Small intestine (tissue), 7 donors: ENCODE data around the gene ISL2. TPM values are rescaled to one million over a fixed set of nuclear protein-coding genes. Genes with fewer than 3 reads are reported as not detected.
A peak's percentile ranks its signal among the peaks of the same experiment; 100 is the strongest.
"Not testable (repeated sequence)": the region's sequence is repeated elsewhere in the genome, so short reads cannot be mapped to it uniquely, and the experiment has no call there.

Source experiments
- DNase-seq, 2 donors: peaks; one replicate each; pipeline versions ENCODE4 v3.0.0 to v3.0.0-alpha.2; 2013
- FAIRE-seq: peaks from 2 replicates; lab custom pipeline; 2012; peaks lifted over from hg19 to GRCh38; lab: Jason Lieb, UNC
- H3K27ac ChIP-seq, 3 donors: one replicate each; pipeline ENCODE4 v1.5.1; 2013; ENCODE audit warnings: low read length in 2 of 3, mild to moderate bottlenecking in 2 of 3, control low read depth in 1 of 3, inconsistent platforms in 1 of 3, low read depth in 1 of 3, moderate library complexity in 1 of 3
- H3K27me3 ChIP-seq, 3 donors: one replicate each; pipeline ENCODE4 v1.6.1; 2013; ENCODE audit warnings: low read length in 3 of 3, inconsistent platforms in 1 of 3; ENCODE audit not compliant: control insufficient read depth in 3 of 3, insufficient read depth in 3 of 3
- H3K36me3 ChIP-seq, 3 donors: one replicate each; pipeline ENCODE4 v1.6.1; 2013; ENCODE audit warnings: low read length in 3 of 3, inconsistent platforms in 1 of 3, low read depth in 1 of 3, mild to moderate bottlenecking in 1 of 3, moderate library complexity in 1 of 3; ENCODE audit not compliant: control insufficient read depth in 3 of 3, insufficient read depth in 2 of 3
- H3K4me1 ChIP-seq, 3 donors: one replicate each; pipeline ENCODE4 v1.6.1; 2013; ENCODE audit warnings: low read length in 2 of 3, inconsistent platforms in 1 of 3, low read depth in 1 of 3, mild to moderate bottlenecking in 1 of 3, moderate library complexity in 1 of 3; ENCODE audit not compliant: control insufficient read depth in 3 of 3, insufficient read depth in 2 of 3
- H3K4me3 ChIP-seq, 3 donors: one replicate each; pipeline ENCODE4 v1.5.1; 2013; ENCODE audit warnings: low read length in 3 of 3, control low read depth in 1 of 3, inconsistent platforms in 1 of 3, low read depth in 1 of 3, mild to moderate bottlenecking in 1 of 3, moderate library complexity in 1 of 3
- H3K9me3 ChIP-seq, 2 donors: one replicate each; pipeline ENCODE4 v1.6.1; 2013; ENCODE audit warnings: low read depth in 1 of 2, low read length in 1 of 2; ENCODE audit not compliant: control insufficient read depth in 2 of 2, insufficient read depth in 1 of 2
- WGBS, 3 donors: extraction: QIAGEN DNeasy Blood & Tissue Kit; methylation state at CpG; one replicate each; pipeline ENCODE4 v1.1.7; 2013; 5-methylcytosine and 5-hydroxymethylcytosine counted together
- polyA plus RNA-seq, 4 donors: library from polyadenylated mRNA; stranded (reverse) in 3 of 4; unstranded in 1 of 4; fragments of 200-250 nt in 3 of 4; fragments of 120-200 nt in 1 of 4; gene quantifications; one replicate each; pipeline versions ENCODE4 v1.2.1 to v1.2.3, GENCODE V29; 2013
- donor health status: healthy with polysubstance abuse.
- donor health status: control.
- donor health status: control.
- donor health status: Bipolar disorder and iron deficiency.
- donor health status: healthy.

The ISL2 gene
- polyA plus RNA-seq, 4 donors, result 0.54 to 3.5 (median 1.4) TPM; not detected in 1

- Histone ChIP-seq H3K4me1 (peaks cover 2 to 4% (median 3%) of the 10 kb centered on the region in 3 donors), H3K27me3 (no peaks in the 10 kb centered on the region), H3K4me3 (no peak overlapping the region), H3K9me3 (peaks cover 0 to 5% of the 10 kb centered on the region in 2 donors), H3K27ac (no peak overlapping the region), H3K36me3 (peaks cover 0 to 5% (median 0%) of the 10 kb centered on the region in 3 donors)
- WGBS, 3 donors, result 87 to 90% (median 90%) methylated on average over 1 of the region's 1 CpG
- no peak for FAIRE-seq
- DNase-seq, result no peak
These were observed 32.7 kb upstream of the ISL2 start for GRCh38 chr15:76303909-76304308.

DNA sequence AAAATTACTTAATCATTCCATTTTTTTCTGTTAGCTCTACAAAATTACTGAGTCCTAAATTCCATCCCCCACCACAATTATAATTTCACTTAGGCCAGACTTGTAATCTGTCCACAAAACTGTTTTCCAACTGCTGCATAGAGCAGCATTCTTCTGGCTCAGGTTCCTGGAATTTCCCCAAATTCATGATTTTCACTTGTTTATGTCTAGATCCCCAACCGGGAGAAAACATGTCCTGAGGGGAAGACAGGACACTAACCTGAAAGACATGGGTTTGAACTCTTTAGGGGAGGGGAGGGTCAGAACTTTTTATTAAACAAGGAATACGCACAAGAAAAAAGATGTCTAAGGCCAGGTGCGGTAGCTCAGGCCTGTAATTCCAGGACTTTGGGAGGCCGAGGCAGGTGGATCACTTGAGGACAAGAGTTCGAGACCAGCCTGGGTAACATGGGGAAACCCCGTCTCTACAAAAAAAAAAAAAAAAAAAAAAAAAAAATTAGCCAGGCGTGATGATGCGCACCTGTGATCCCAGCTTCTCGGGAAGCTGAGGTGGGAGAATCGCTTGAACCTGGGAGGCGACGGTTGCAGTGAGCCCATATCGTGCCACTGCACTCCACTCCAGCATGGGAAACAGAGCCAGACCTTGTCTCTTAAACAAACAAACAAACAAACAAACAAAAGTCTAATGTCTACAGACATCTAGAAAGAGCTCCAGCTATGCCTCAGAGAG lies 26.8 kb upstream of the ISL2 start:
- no peak for DNase-seq
- peak overlapping the region in 2 of 3 donors; percentile 78 to 88 for H3K4me3 ChIP-seq
- no peaks in the 10 kb centered on the region for H3K27me3 ChIP-seq
- H3K27ac ChIP-seq, result no peak overlapping the region
- no peaks in the 10 kb centered on the region for H3K9me3 ChIP-seq
- FAIRE-seq, result no peak
- H3K36me3 ChIP-seq, result peaks cover 0 to 3% (median 0%) of the 10 kb centered on the region in 3 donors
- H3K4me1 ChIP-seq, result peaks cover 0 to 6% (median 0%) of the 10 kb centered on the region in 3 donors
- WGBS, 3 donors, result 80 to 87% (median 84%) methylated on average over 11 to 13 of the region's 13 CpGs

GRCh38 chr15:76310475-76311099 lies 26.0 kb upstream of the ISL2 start:
- Histone ChIP-seq H3K9me3 (no peaks in the 10 kb centered on the region), H3K4me1 (peaks cover 0 to 6% (median 0%) of the 10 kb centered on the region in 3 donors), H3K27ac (peak overlapping the region; percentile 80 to 92 (median 82)), H3K4me3 (peak overlapping the region; percentile 78 to 88 (median 80)), H3K36me3 (peaks cover 0 to 3% (median 0%) of the 10 kb centered on the region in 3 donors), H3K27me3 (peaks cover 0 to 2% (median 0%) of the 10 kb centered on the region in 3 donors)
- FAIRE-seq (no peak), DNase-seq (no peak)
- 0% methylated on average over 16 of the region's 16 CpGs for WGBS, 3 donors

DNA sequence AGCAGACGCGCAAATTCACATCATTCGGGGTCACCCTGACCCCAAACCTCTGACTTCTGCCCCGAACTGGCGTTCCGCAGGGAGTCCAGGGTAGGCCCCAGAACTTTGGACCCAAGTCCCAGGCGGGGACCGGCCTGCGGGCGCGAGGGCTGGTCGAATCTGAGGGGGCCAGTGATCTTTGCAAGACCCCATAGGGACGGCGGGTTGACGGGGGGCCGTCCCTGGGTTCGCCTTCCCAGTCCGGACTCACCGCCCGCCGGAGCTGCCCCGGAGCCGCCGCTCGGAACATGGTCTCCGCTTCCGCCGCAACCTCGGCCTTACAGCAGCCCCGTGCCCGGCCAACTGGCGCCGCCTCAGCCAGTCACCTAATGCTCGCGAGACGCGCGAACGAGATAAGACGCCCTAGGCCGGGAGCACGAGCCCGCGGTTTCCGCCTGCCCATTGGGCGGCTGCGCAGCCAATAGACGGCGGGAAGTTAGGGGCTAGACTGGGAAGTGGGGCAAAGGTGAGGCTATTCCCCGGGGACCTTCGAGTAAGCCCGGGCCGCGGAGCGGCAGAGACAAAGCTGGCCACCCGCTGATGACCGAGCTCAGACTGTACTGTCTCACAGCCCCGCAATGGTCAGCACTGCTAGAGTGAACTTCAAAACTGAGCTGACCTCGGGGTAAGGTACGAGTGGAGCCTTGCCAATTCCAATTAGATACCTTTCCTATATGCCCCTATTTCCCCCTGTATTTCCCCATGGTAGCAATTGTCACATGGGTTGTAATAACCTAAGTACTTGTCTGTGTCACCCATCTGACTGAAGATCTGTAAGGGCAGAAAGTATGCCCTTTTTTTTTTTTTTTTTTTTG lies 25.2 kb upstream of the ISL2 start, which contains the start of gene ETFA:
Gene ETFA, minus strand, starts transcription at position 370 of the 854 bp plus-strand sequence. Its CDS starts 81 bp downstream, at position 289.
- Histone ChIP-seq H3K4me1 (peaks cover 0 to 6% (median 0%) of the 10 kb centered on the region in 3 donors), H3K36me3 (peaks cover 0 to 3% (median 0%) of the 10 kb centered on the region in 3 donors), H3K9me3 (no peaks in the 10 kb centered on the region), H3K4me3 (peak within 1 kb of the TSS; percentile 78 to 88 (median 80)), H3K27ac (peak within 1 kb of the TSS; percentile 80 to 92 (median 82)), H3K27me3 (peaks cover 0 to 2% (median 0%) of the 10 kb centered on the region in 3 donors)
- peak; percentile 99 for DNase-seq
- 0 to 1% (median 1%) methylated on average over 48 to 60 of the region's 60 CpGs for WGBS, 3 donors
- no peak for FAIRE-seq

GRCh38 chr15:76312540-76313174 lies 23.9 kb upstream of the ISL2 start:
- Histone ChIP-seq H3K36me3 (no peaks in the 10 kb centered on the region), H3K9me3 (no peaks in the 10 kb centered on the region), H3K27me3 (peaks cover 0 to 2% (median 0%) of the 10 kb centered on the region in 3 donors), H3K4me1 (peaks cover 0 to 6% (median 0%) of the 10 kb centered on the region in 3 donors), H3K4me3 (no peak overlapping the region), H3K27ac (no peak overlapping the region)
- no peak for DNase-seq
- no peak for FAIRE-seq
- WGBS, 3 donors, result 74 to 83% (median 80%) methylated on average over 7 of the region's 7 CpGs

DNA sequence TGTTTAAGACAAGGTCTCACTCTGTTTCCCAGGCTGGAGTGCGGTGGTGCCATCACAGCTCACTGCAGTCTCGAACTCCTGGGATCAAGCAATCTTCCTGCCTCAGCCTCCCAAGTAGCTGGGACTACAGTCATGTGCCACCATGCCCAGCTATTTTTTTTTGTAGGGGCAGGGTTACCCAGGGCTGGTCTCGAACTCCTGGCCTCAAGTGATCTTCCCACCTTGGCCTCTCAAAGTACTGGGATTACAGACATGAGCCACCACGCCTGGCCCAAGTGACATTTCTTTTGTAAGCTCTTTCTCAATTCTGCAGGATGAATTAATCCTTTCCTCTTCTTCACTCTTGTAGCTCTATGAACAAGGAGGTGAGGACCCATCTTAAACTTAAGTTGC lies 23.4 kb upstream of the ISL2 start:
- WGBS, 3 donors, result 93 to 96% (median 93%) methylated on average over 4 of the region's 4 CpGs
- not testable (repeated sequence) for H3K27me3 ChIP-seq, H3K4me1 ChIP-seq, H3K9me3 ChIP-seq, FAIRE-seq, DNase-seq, H3K27ac ChIP-seq, H3K36me3 ChIP-seq, H3K4me3 ChIP-seq

- DNase-seq (no peak), FAIRE-seq (no peak)
- H3K27ac ChIP-seq, result no peak overlapping the region
- H3K36me3 ChIP-seq, result no peaks in the 10 kb centered on the region
- no peak overlapping the region for H3K4me3 ChIP-seq
- H3K9me3 ChIP-seq, result no peaks in the 10 kb centered on the region
- peaks cover 0 to 2% (median 0%) of the 10 kb centered on the region in 3 donors for H3K27me3 ChIP-seq
- WGBS, 3 donors, result 51 to 69% (median 65%) methylated on average over 5 of the region's 5 CpGs
- H3K4me1 ChIP-seq, result peaks cover 0 to 6% (median 0%) of the 10 kb centered on the region in 3 donors
These were observed 22.8 kb upstream of the ISL2 start for GRCh38 chr15:76313731-76314130.
